ENCODE measurements around the gene GDPD3. TPM values are rescaled to one million over a fixed set of nuclear protein-coding genes. Genes with fewer than 3 reads are reported as not detected.

The GDPD3 gene
- polyA plus RNA-seq, 1 donor (not counting 4 experiments of a cell fraction or from before 2014, with no cell fraction given) = 1.1 TPM

DNA sequence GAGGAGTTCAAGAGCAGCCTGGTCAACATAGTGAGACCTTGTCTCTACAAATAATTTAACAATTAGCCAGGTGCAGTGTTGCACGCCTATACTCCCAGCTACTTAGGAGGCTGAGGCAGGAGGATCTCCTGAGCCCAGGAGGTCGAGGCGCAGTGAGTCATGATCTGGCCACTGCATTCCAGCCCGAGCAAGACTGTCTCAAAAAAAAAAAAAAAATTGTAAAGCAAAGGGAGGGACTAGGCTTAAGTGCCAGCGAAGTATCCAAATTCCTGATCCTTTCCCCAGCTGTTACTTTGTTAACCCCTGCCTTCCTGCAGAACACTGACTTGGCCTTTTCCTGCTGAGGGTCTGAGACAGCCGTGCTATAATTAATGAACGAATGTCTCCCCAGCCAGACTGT, 2.7 kb downstream of the GDPD3 start:
- Histone ChIP-seq H3K9me1 (ENCODE audit: control insufficient read depth, extremely low read depth, insufficient read depth, low read length) (no peaks in the 10 kb centered on the region), H3K79me2 (ENCODE audit: control insufficient read depth, insufficient read depth, low read length) (no peaks in the 10 kb centered on the region), H3K4me2 (ENCODE audit: control insufficient read depth, extremely low read depth, insufficient read depth, low read depth, low read length) (no peak overlapping the region), H3K4me1 (ENCODE audit: control insufficient read depth, extremely low read depth, insufficient read depth, low read length) (peaks cover 10% of the 10 kb centered on the region), H3K9me3 (ENCODE audit: control insufficient read depth, low read depth, low read length) (no peaks in the 10 kb centered on the region), H3K36me3 (ENCODE audit: control insufficient read depth in 2 of 2, extremely low read depth in 1 of 2, insufficient read depth in 2 of 2, low read length in 2 of 2) (peaks cover 0 to 8% of the 10 kb centered on the region in 2 experiments), H2AFZ (ENCODE audit: control insufficient read depth, low read length) (no peak overlapping the region), H3K4me3 (ENCODE audit: control insufficient read depth in 2 of 3, extremely low read depth in 1 of 3, insufficient read depth in 2 of 3, low read depth in 1 of 3, low read length in 3 of 3) (no peak overlapping the region), H4K20me1 (ENCODE audit: control insufficient read depth, extremely low read depth, insufficient read depth, low read length) (no peaks in the 10 kb centered on the region), H3K9ac (ENCODE audit: control insufficient read depth, extremely low read depth, insufficient read depth, low read length) (no peak overlapping the region), H3K27me3 (ENCODE audit: control insufficient read depth, extremely low read depth, insufficient read depth, low read length) (no peaks in the 10 kb centered on the region), H3K27ac (ENCODE audit: control insufficient read depth, insufficient read depth, low read length) (no peak overlapping the region)
- FAIRE-seq = no peak
- TF ChIP-seq, protein P1, sequence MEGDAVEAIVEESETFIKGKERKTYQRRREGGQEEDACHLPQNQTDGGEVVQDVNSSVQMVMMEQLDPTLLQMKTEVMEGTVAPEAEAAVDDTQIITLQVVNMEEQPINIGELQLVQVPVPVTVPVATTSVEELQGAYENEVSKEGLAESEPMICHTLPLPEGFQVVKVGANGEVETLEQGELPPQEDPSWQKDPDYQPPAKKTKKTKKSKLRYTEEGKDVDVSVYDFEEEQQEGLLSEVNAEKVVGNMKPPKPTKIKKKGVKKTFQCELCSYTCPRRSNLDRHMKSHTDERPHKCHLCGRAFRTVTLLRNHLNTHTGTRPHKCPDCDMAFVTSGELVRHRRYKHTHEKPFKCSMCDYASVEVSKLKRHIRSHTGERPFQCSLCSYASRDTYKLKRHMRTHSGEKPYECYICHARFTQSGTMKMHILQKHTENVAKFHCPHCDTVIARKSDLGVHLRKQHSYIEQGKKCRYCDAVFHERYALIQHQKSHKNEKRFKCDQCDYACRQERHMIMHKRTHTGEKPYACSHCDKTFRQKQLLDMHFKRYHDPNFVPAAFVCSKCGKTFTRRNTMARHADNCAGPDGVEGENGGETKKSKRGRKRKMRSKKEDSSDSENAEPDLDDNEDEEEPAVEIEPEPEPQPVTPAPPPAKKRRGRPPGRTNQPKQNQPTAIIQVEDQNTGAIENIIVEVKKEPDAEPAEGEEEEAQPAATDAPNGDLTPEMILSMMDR (optimal IDR thresholded peaks at IDR 0.05 in 1 of 3, IDR thresholded peaks at IDR 0.05 in 1 of 3, conservative IDR thresholded peaks at IDR 0.05 in 1 of 3; ENCODE audit: extremely low read depth in 1 of 3, insufficient read depth in 2 of 3, low read length in 3 of 3) = no peak
- no peak for TF ChIP-seq EZH2 (IDR thresholded peaks at IDR 0.05; ENCODE audit: low read length)
- DNase-seq (ENCODE audit: low read depth, low spot score) = no peak
- dilution Hi-C loops (cut with MboI; ENCODE audit: extremely low pct_ligation_motif_present, low sequenced_read_pairs) = no loop called here

DNA sequence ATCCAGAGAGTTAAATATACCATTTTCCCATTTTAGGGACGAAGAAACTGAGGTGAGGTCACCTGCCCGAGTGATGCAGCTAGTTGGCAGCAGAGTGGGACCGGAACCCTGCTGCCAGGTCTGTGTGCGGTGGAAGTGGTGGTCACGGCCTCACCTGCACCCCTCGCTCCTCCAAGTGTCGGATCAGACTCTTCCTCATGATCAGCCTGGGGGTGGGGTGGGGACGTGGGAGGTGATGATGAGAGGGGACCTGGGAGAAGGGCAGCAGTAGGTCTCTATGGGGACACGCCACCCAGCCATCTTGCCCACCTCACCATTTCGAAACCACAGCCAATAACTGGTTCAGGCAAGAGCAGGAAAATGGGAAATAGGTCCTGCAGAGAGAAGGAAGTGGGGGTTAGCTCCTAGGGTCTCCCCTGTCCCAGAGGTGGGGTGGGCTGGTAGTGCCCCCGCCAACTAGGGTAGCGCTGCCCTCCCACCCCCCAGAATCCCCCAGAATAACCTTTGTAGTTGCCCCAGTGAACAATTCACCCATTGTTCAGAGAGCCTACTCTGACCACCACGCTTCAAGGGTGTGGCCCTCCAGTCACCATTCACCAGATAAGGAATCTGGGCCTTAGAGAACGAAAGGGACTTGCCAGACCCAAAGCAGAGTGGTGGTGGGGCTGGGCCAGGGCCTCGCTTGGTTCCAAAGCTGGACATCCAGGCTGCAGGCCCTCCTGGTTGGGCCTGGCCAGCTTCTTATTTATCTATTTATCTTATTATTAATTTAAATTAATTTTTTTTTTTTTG, 5.1 kb downstream of the GDPD3 start:
- H3K79me2 ChIP-seq (ENCODE audit: control insufficient read depth, insufficient read depth, low read length) = no peaks in the 10 kb centered on the region
- no peaks in the 10 kb centered on the region for H3K9me1 ChIP-seq (ENCODE audit: control insufficient read depth, extremely low read depth, insufficient read depth, low read length)
- no peaks in the 10 kb centered on the region for H3K9me3 ChIP-seq (ENCODE audit: control insufficient read depth, low read depth, low read length)
- H3K36me3 ChIP-seq (ENCODE audit: control insufficient read depth in 2 of 2, extremely low read depth in 1 of 2, insufficient read depth in 2 of 2, low read length in 2 of 2) = peaks cover 0 to 8% of the 10 kb centered on the region in 2 experiments
- DNase-seq (ENCODE audit: low read depth, low spot score) (no peak), FAIRE-seq (no peak)
- H4K20me1 ChIP-seq (ENCODE audit: control insufficient read depth, extremely low read depth, insufficient read depth, low read length) = no peaks in the 10 kb centered on the region
- H2AFZ ChIP-seq (ENCODE audit: control insufficient read depth, low read length) = no peak overlapping the region
- H3K4me3 ChIP-seq (ENCODE audit: control insufficient read depth in 2 of 3, extremely low read depth in 1 of 3, insufficient read depth in 2 of 3, low read depth in 1 of 3, low read length in 3 of 3) = no peak overlapping the region
- no peak for TF ChIP-seq EZH2 (IDR thresholded peaks at IDR 0.05; ENCODE audit: low read length)
- TF ChIP-seq, protein P1 (optimal IDR thresholded peaks at IDR 0.05 in 1 of 3, IDR thresholded peaks at IDR 0.05 in 1 of 3, conservative IDR thresholded peaks at IDR 0.05 in 1 of 3; ENCODE audit: extremely low read depth in 1 of 3, insufficient read depth in 2 of 3, low read length in 3 of 3) = no peak
- H3K9ac ChIP-seq (ENCODE audit: control insufficient read depth, extremely low read depth, insufficient read depth, low read length) = no peak overlapping the region
- dilution Hi-C loops (cut with MboI; ENCODE audit: extremely low pct_ligation_motif_present, low sequenced_read_pairs) = no loop called here
- peaks cover 4% of the 10 kb centered on the region for H3K4me1 ChIP-seq (ENCODE audit: control insufficient read depth, extremely low read depth, insufficient read depth, low read length)
- H3K4me2 ChIP-seq (ENCODE audit: control insufficient read depth, extremely low read depth, insufficient read depth, low read depth, low read length) = no peak overlapping the region
- no peaks in the 10 kb centered on the region for H3K27me3 ChIP-seq (ENCODE audit: control insufficient read depth, extremely low read depth, insufficient read depth, low read length)
- no peak overlapping the region for H3K27ac ChIP-seq (ENCODE audit: control insufficient read depth, insufficient read depth, low read length)

Data from keratinocyte (primary cell).